Measurements from ENCODE around the gene KDM2B.

GRCh38 chr12:121523741-121524140, 57.1 kb downstream of the KDM2B start:
- TF ChIP-seq, protein P1, sequence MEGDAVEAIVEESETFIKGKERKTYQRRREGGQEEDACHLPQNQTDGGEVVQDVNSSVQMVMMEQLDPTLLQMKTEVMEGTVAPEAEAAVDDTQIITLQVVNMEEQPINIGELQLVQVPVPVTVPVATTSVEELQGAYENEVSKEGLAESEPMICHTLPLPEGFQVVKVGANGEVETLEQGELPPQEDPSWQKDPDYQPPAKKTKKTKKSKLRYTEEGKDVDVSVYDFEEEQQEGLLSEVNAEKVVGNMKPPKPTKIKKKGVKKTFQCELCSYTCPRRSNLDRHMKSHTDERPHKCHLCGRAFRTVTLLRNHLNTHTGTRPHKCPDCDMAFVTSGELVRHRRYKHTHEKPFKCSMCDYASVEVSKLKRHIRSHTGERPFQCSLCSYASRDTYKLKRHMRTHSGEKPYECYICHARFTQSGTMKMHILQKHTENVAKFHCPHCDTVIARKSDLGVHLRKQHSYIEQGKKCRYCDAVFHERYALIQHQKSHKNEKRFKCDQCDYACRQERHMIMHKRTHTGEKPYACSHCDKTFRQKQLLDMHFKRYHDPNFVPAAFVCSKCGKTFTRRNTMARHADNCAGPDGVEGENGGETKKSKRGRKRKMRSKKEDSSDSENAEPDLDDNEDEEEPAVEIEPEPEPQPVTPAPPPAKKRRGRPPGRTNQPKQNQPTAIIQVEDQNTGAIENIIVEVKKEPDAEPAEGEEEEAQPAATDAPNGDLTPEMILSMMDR (IDR thresholded peaks at IDR 0.05), result no peak
- TF ChIP-seq POLR2A (IDR thresholded peaks at IDR 0.05), result no peak
- no peak for TF ChIP-seq POLR2AphosphoS5 (IDR thresholded peaks at IDR 0.05)

All from prostate gland (tissue), 2 donors.